PFSK-1 (cell line): ENCODE data around the gene EFNA5.

ENCODE experiments used
- FOXP2 ChIP-seq: optimal IDR thresholded peaks from 2 replicates; pipeline ENCODE3; 2011; ENCODE audit warnings: borderline replicate concordance, control low read depth, inconsistent platforms; ENCODE audit not compliant: insufficient read depth; ENCODE audit errors: extremely low read length, extremely low read depth
- POLR2AphosphoS5 ChIP-seq: IDR thresholded peaks from 2 replicates; pipeline ENCODE4 v1.6.1; 2012; ENCODE audit warnings: low read depth, mild to moderate bottlenecking, control low read depth, low read length, moderate library complexity
- SIN3A ChIP-seq: IDR thresholded peaks from 2 replicates; pipeline ENCODE4 v1.6.1; 2012; ENCODE audit warnings: mild to moderate bottlenecking, low read length, moderate library complexity, borderline replicate concordance; ENCODE audit not compliant: insufficient read depth
- TAF1 ChIP-seq: IDR thresholded peaks from 2 replicates; pipeline ENCODE4 v1.6.1; 2012; ENCODE audit warnings: low read length, control low read depth, borderline replicate concordance; ENCODE audit not compliant: insufficient read depth
- TF ChIP-seq, protein P1 (sequence below), 2 experiments: IDR thresholded peaks; 2 replicates each; pipeline versions ENCODE4 v1.6.1 to v1.8.0; 2011 to 2012; ENCODE audit warnings: low read depth in 2 of 2, low read length in 2 of 2, control low read depth in 1 of 2, inconsistent platforms in 1 of 2, mild to moderate bottlenecking in 1 of 2, moderate library complexity in 1 of 2; ENCODE audit not compliant: insufficient read depth in 1 of 2

Gene EFNA5

DNA sequence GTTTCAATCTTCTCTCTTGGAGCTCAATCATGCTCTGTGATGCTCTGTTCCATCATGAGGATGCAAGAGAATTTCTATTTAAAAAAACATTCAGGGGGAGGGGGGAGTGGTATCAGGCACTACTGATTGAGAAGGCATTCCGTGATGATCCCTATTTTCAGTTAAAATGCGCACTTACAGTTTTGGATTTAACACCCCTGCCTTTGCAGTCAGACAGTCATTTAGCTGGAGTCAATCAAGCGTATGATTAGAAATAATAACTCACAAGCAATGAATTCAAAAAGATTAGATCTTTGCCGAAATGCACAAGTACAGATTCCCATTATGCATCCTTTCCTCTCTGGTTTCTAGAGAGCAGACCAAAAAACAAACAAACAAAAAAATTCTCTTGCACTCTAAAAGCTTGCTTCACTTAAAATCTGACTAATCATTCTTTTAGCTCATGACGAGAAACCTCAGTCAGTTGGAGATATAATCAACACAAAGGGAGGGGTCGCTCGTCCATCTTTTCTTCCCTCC lies 55.4 kb downstream of the EFNA5 start:
- TF ChIP-seq POLR2AphosphoS5 (no peak), SIN3A (no peak)
- TF ChIP-seq, protein P1, sequence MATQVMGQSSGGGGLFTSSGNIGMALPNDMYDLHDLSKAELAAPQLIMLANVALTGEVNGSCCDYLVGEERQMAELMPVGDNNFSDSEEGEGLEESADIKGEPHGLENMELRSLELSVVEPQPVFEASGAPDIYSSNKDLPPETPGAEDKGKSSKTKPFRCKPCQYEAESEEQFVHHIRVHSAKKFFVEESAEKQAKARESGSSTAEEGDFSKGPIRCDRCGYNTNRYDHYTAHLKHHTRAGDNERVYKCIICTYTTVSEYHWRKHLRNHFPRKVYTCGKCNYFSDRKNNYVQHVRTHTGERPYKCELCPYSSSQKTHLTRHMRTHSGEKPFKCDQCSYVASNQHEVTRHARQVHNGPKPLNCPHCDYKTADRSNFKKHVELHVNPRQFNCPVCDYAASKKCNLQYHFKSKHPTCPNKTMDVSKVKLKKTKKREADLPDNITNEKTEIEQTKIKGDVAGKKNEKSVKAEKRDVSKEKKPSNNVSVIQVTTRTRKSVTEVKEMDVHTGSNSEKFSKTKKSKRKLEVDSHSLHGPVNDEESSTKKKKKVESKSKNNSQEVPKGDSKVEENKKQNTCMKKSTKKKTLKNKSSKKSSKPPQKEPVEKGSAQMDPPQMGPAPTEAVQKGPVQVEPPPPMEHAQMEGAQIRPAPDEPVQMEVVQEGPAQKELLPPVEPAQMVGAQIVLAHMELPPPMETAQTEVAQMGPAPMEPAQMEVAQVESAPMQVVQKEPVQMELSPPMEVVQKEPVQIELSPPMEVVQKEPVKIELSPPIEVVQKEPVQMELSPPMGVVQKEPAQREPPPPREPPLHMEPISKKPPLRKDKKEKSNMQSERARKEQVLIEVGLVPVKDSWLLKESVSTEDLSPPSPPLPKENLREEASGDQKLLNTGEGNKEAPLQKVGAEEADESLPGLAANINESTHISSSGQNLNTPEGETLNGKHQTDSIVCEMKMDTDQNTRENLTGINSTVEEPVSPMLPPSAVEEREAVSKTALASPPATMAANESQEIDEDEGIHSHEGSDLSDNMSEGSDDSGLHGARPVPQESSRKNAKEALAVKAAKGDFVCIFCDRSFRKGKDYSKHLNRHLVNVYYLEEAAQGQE (IDR thresholded peaks at IDR 0.05; ENCODE audit: insufficient read depth in 1 of 2, low read depth in 2 of 2, low read length in 2 of 2), result no peak

DNA sequence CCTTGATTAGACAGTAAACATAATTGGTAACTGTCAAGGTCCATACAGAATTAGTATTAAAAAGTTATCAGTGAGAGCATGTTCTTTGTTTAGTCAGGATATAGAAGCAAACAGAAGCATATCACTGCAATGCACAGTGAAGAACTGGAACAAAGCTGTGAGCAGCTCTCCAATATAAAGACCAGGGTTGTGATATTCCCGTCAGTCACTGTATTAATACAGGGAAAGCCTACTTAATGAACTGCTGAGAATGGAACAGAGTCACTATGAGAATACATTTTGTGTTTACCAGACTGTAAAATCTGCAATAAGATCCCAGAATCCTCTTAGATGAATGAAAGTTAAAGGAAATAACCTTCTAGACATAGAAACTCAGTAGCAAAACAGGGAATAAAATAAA lies 58.2 kb downstream of the EFNA5 start:
- TF ChIP-seq, protein P1 (IDR thresholded peaks at IDR 0.05; ENCODE audit: insufficient read depth in 1 of 2, low read depth in 2 of 2, low read length in 2 of 2), result no peak
- TF ChIP-seq POLR2AphosphoS5 (no peak), TAF1 (no peak), FOXP2 (no peak), SIN3A (no peak)

DNA sequence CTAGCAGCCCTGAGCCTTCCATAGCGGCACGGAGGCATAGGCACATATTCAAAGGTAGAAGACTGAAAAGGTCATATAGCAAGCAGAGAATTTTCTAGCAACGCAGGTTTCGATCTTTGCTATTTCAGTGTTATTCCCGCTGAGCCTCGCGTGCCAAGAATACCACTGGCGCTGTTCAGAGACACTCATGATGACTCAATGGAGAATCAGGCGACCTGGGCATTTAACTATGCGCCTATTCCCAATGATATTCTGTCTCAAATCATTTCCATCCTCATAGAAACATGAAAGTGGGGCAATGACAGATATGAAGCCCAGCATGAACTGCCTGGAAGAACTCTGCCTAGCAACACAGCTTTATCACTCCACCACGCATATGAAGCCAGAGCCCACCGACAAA lies 59.9 kb downstream of the EFNA5 start:
- TF ChIP-seq FOXP2 (no peak), SIN3A (no peak), TAF1 (no peak), POLR2AphosphoS5 (no peak)
- TF ChIP-seq, protein P1 (IDR thresholded peaks at IDR 0.05; ENCODE audit: insufficient read depth in 1 of 2, low read depth in 2 of 2, low read length in 2 of 2), result no peak

DNA sequence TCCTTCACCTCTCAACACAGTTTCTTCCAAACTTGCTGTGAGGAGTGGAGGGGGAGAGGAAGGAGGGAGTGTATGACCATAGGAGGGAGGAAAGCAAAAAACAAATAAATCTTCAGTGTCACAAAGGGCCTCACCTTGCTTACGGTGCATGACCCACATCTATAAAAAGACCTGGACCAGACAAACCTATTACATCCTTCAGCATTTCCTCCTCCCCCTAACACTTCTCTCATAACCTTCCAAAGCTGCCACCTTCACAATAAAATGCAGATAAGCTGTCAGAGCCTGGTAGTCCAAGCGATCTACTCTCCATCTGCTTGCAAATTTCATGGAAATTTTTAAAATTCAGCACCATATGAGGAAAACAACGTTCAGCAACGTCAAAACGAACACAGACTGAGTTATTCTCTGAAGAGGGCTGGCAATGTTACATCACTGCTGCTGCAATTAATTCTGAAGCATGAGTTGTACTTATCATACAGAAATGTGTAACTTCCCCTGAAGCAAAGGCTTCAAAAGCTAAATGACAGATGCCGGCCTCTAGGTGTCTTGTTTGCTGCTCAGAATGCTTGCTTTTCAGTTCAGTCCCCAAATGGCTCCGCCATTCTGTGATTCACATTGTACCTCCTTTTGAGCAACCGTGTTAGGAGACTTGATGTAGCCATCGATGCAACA lies 62.9 kb downstream of the EFNA5 start:
- TF ChIP-seq, protein P1 (IDR thresholded peaks at IDR 0.05; ENCODE audit: insufficient read depth in 1 of 2, low read depth in 2 of 2, low read length in 2 of 2), result no peak
- TF ChIP-seq FOXP2, result no peak
- no peak for TF ChIP-seq SIN3A
- TF ChIP-seq TAF1, result no peak
- TF ChIP-seq POLR2AphosphoS5, result no peak
